Measurements from ENCODE around the gene TUBGCP6.
A peak's percentile ranks its signal among the peaks of the same experiment; 100 is the strongest.

The TUBGCP6 gene

DNA sequence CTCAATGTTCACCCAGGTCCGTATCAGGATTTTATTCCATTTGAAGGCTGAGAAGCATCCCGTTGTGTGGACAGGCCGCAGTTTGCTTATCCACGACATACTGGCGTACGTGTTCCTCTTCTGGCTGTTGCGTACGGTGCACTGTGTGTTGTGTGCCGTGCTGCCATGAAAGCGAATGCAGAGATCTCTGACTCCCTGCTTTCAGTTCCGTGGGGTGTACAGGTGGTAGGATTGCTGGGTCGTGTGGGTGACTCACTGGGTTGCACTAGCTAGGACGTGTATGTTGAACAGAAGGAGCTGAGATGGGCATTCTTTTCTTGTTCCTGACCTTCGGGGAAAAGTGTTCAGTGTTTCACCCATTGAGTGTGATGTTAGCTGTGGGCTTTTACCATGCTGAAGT lies 33.7 kb downstream of the TUBGCP6 start:
- no peak for TF ChIP-seq EZH2phosphoT487 (IDR thresholded peaks at IDR 0.05; ENCODE audit: borderline replicate concordance, low read length)
- TF ChIP-seq, protein P1, sequence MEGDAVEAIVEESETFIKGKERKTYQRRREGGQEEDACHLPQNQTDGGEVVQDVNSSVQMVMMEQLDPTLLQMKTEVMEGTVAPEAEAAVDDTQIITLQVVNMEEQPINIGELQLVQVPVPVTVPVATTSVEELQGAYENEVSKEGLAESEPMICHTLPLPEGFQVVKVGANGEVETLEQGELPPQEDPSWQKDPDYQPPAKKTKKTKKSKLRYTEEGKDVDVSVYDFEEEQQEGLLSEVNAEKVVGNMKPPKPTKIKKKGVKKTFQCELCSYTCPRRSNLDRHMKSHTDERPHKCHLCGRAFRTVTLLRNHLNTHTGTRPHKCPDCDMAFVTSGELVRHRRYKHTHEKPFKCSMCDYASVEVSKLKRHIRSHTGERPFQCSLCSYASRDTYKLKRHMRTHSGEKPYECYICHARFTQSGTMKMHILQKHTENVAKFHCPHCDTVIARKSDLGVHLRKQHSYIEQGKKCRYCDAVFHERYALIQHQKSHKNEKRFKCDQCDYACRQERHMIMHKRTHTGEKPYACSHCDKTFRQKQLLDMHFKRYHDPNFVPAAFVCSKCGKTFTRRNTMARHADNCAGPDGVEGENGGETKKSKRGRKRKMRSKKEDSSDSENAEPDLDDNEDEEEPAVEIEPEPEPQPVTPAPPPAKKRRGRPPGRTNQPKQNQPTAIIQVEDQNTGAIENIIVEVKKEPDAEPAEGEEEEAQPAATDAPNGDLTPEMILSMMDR (IDR thresholded peaks at IDR 0.05; ENCODE audit: low read depth, low read length, poor library complexity, severe bottlenecking) = no peak
- H4K20me1 ChIP-seq (ENCODE audit: control insufficient read depth, insufficient read depth, low read depth, low read length) = peaks cover 17% of the 10 kb centered on the region; the same call in 1 of the 2 replicates

GRCh38 chr22:50210378-50211139 lies 34.3 kb downstream of the TUBGCP6 start:
- peaks cover 89% of the 10 kb centered on the region for H3K36me3 ChIP-seq (ENCODE audit: control insufficient read depth, low read length)
- H3K27me3 ChIP-seq (ENCODE audit: control insufficient read depth, low read length) = no peaks in the 10 kb centered on the region
- H3K27ac ChIP-seq (ENCODE audit: low read depth, low read length) = no peak overlapping the region
- H4K20me1 ChIP-seq (ENCODE audit: control insufficient read depth, insufficient read depth, low read depth, low read length) = peaks cover 17% of the 10 kb centered on the region; the same call in 1 of the 2 replicates
- H3K4me2 ChIP-seq (ENCODE audit: low read length) = no peak overlapping the region
- no peaks in the 10 kb centered on the region for H3K9me3 ChIP-seq (ENCODE audit: control insufficient read depth, insufficient read depth, low read length)
- H3K4me3 ChIP-seq (ENCODE audit: low read length) = no peak overlapping the region
- no peak for TF ChIP-seq EZH2phosphoT487 (IDR thresholded peaks at IDR 0.05; ENCODE audit: borderline replicate concordance, low read length)
- TF ChIP-seq, protein P1 (IDR thresholded peaks at IDR 0.05; ENCODE audit: low read depth, low read length, poor library complexity, severe bottlenecking) = no peak
- peaks cover 30% of the 10 kb centered on the region for H3K4me1 ChIP-seq (ENCODE audit: control insufficient read depth, low read length)
- H3F3A ChIP-seq (ENCODE audit: control insufficient read depth, insufficient read depth) = peaks cover 4% of the 10 kb centered on the region; the same call in 1 of the 2 replicates
- H3K79me2 ChIP-seq (ENCODE audit: control insufficient read depth, low read length) = peaks cover 83% of the 10 kb centered on the region
- H3K9me2 ChIP-seq (replicated peaks; ENCODE audit: control insufficient read depth, low read length) = no peaks in the 10 kb centered on the region

More for the DNA sequence above, 33.7 kb downstream of the TUBGCP6 start:
- no peaks in the 10 kb centered on the region for H3K9me2 ChIP-seq (replicated peaks; ENCODE audit: control insufficient read depth, low read length)
- peaks cover 89% of the 10 kb centered on the region for H3K36me3 ChIP-seq (ENCODE audit: control insufficient read depth, low read length)
- H3K4me3 ChIP-seq (ENCODE audit: low read length) = no peak overlapping the region
- H3K4me1 ChIP-seq (ENCODE audit: control insufficient read depth, low read length) = peaks cover 25% of the 10 kb centered on the region
- H3F3A ChIP-seq (ENCODE audit: control insufficient read depth, insufficient read depth) = peaks cover 4% of the 10 kb centered on the region; the same call in 1 of the 2 replicates
- H3K9me3 ChIP-seq (ENCODE audit: control insufficient read depth, insufficient read depth, low read length) = no peaks in the 10 kb centered on the region
- H3K27me3 ChIP-seq (ENCODE audit: control insufficient read depth, low read length) = no peaks in the 10 kb centered on the region
- peaks cover 83% of the 10 kb centered on the region for H3K79me2 ChIP-seq (ENCODE audit: control insufficient read depth, low read length)
- H3K4me2 ChIP-seq (ENCODE audit: low read length) = no peak overlapping the region
- no peak overlapping the region for H3K27ac ChIP-seq (ENCODE audit: low read depth, low read length)

DNA sequence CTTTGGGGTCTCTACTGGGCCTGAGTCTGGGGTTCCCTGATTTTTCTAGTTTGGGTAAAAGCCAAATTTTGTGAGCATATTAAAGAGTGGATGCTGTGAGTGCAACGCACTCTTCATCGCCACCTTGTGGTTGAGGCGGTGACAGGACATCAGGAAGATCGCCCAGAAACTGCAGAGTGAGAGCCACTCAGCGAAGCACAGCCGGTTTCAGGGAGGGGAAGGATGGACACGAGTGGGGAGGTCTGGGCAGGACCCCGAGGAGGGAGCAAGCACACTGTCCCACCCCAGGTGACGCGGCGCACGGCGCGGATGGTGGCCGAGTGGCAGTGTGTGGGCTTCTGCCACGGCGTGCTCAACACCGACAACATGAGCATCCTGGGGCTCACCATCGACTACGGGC lies 34.9 kb downstream of the TUBGCP6 start:
- H3K9me2 ChIP-seq (replicated peaks; ENCODE audit: control insufficient read depth, low read length) = no peaks in the 10 kb centered on the region
- no peaks in the 10 kb centered on the region for H3K9me3 ChIP-seq (ENCODE audit: control insufficient read depth, insufficient read depth, low read length)
- no peak overlapping the region for H3K4me3 ChIP-seq (ENCODE audit: low read length)
- H3K79me2 ChIP-seq (ENCODE audit: control insufficient read depth, low read length) = peaks cover 86% of the 10 kb centered on the region
- H3K4me1 ChIP-seq (ENCODE audit: control insufficient read depth, low read length) = peaks cover 30% of the 10 kb centered on the region
- TF ChIP-seq EZH2phosphoT487 (IDR thresholded peaks at IDR 0.05; ENCODE audit: borderline replicate concordance, low read length) = no peak
- TF ChIP-seq, protein P1 (IDR thresholded peaks at IDR 0.05; ENCODE audit: low read depth, low read length, poor library complexity, severe bottlenecking) = peak; percentile 94
- H3K27ac ChIP-seq (ENCODE audit: low read depth, low read length) = no peak overlapping the region
- H3K36me3 ChIP-seq (ENCODE audit: control insufficient read depth, low read length) = peaks cover 90% of the 10 kb centered on the region
- no peak overlapping the region for H3K4me2 ChIP-seq (ENCODE audit: low read length)
- no peaks in the 10 kb centered on the region for H3K27me3 ChIP-seq (ENCODE audit: control insufficient read depth, low read length)
- H4K20me1 ChIP-seq (ENCODE audit: control insufficient read depth, insufficient read depth, low read depth, low read length) = peaks cover 17% of the 10 kb centered on the region; the same call in 1 of the 2 replicates
- H3F3A ChIP-seq (ENCODE audit: control insufficient read depth, insufficient read depth) = peaks cover 5% of the 10 kb centered on the region
